HG03571 (cell line): Measurements from ENCODE around the gene PGC.

Experiments
- ATAC-seq: cut with Tn5 transposase; IDR thresholded peaks from one replicate; pipeline ENCODE4 v1.9.1; 2021; ENCODE audit not compliant: unreplicated experiment

The PGC gene

GRCh38 chr6:41731561-41732086, 15.6 kb downstream of the PGC start:
- no peak for ATAC-seq

GRCh38 chr6:41730531-41731436, 16.4 kb downstream of the PGC start:
- no peak for ATAC-seq

DNA sequence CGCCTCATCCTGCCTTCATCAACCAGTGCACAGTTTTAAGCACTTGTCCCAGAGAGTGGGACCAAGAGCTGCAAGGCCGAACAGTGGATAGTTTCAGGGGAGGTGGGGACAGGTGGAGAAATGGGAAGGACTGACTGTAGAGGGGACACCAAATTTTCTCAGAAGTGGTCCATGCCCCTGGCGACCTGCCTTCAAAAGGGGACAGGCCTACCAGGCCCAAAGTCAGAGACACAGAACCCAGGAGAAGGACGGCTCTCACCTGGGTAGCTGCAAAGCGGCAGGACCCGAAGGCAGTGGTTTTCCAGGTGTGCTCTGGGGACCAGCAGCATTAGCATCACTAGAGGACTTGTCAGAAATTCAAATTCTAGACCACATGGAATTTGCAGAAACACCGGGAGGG, 17.6 kb downstream of the PGC start:
- no peak for ATAC-seq

DNA sequence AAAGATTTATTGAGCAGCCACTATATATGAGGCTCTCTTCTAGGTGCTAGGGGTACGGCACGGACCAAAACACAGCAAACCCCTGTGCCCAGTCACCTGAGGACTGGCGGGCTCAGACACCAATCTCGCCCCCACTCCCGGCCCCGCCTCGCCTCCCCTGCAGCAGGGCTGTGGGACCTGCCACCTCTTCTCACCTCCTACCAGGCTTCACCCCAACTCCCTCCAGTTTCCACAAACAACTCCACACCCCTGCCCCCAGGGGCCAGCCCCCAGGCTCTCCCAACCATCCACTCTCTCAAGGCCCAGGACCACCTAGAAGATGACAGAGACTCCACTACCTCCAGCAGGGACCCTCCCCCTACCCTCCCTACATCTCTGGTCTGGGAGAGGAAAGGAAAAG, 18.2 kb downstream of the PGC start:
- ATAC-seq, result no peak

- no peak for ATAC-seq
Observed at GRCh38 chr6:41728073-41728936, 18.9 kb downstream of the PGC start.

GRCh38 chr6:41727705-41728072, 19.5 kb downstream of the PGC start:
- no peak for ATAC-seq

DNA sequence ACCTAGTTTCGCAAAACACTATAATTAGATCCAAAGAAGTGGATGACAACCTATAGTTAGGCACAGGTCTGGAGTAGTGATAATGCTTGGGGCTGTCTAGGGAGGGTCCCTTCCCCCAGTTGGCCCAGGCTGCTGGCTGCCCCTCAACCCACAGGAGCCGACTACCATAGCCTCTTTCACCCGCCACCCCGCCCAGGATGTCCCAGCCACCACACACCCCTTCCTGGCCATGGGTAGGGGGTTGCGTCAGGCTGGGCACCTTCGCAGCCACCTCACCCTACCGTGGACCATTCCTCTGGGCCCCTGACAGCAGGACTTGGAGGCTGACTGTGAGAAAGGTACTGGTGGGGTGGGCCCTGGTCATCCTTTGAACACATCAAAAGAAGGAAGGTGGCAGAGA, 20.3 kb downstream of the PGC start:
- no peak for ATAC-seq

GRCh38 chr6:41724586-41725501, 22.4 kb downstream of the PGC start:
- no peak for ATAC-seq

DNA sequence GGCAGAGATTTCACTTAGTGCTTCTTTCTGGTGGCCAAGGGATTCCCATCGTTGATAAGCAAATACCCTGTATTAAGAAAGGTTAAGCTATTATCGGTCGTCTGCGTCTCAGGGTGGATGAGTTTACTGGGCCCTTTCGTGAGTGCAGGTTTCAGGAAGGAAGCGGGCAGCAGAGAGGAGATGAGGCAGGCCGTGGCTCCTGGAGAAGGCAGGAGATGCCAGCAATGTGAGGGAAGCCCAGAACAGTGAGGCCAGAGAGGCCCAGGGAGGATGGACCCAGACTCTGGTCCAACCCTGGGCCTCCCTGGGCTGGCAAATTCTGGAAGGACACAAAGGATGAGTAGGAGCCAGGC, 23.0 kb downstream of the PGC start:
- ATAC-seq, result no peak

DNA sequence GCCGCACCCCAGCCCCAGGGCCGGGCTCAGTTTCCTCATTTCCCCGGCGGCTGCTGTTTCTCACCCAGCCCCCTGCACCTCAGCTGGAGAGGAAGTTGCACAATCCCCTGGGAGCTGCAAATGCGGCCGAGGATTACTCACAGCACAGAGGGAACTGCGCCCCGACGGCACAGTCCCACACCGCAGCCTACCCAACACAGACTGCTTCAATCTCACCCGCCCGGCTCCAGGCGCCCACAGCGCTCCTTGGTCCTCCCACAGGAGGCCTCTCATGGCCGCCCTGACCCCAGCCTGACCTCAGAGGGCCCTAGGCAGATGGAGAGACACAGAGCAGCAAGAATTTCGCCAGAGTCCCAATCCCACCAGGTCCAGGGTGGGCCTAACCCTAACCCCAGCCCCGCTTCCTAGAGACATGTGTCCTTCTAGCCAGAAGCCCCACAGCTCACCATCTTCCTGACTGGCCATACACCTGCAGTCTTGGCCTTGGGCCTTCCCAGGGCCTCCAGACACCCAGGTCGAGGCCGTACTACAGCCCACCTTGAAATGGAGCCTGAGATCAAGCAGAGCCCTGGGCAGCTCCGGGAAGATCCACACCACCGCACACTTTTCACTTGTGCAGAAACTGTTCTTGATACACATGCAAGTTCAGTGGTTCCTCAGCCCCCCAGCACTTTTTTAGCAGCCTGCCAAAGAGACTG, 23.5 kb downstream of the PGC start:
- ATAC-seq, result peak; percentile 71

DNA sequence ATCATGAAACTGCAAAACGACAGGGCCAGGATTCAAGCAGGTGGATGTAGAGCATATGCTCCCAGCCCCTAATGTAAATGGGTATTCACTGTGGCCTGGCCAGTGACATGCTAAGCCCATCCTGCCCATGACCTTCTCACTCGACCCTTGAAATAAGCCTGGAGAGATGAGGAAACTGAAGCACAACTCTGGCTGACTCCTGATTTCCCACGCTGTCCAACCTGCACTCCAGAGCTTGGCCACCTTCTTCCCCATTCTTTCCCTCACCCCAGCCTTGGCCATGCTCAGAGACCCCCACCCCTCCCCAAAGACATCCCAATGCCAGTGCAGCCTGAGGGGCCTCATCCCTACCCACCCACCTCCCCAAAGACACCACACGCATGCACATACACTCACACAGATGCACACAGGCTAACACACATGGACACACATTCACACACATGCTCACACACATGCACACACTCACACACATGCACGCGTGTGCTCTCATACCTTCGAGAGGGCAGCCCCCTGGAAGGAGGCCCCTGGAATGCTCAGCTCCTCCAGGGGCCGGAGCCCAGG, 24.1 kb downstream of the PGC start:
- no peak for ATAC-seq

GRCh38 chr6:41721414-41721813, 25.8 kb downstream of the PGC start:
- no peak for ATAC-seq

- no peak for ATAC-seq
Observed at GRCh38 chr6:41720783-41721182, 26.4 kb downstream of the PGC start.

DNA sequence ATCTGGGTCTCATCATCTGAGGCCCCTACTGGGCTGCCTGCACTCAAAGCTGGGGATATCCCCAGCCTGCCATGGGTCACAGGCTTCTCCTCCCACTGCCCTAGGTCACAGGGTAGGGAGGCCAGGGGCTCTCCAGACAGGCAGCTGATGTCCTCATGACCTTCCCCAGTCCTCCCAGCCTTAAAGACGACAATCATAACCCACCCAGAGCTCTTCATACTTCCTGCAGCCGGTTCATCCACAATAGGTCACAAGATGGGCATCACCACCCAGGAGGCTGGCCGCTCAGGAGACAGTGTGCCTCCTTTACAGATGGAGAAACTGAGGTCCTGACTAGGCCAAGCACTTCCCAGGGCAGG, 27.0 kb downstream of the PGC start:
- ATAC-seq, result no peak

GRCh38 chr6:41719436-41720261, 27.5 kb downstream of the PGC start:
- ATAC-seq, result no peak

GRCh38 chr6:41718828-41719227, 28.4 kb downstream of the PGC start:
- no peak for ATAC-seq

DNA sequence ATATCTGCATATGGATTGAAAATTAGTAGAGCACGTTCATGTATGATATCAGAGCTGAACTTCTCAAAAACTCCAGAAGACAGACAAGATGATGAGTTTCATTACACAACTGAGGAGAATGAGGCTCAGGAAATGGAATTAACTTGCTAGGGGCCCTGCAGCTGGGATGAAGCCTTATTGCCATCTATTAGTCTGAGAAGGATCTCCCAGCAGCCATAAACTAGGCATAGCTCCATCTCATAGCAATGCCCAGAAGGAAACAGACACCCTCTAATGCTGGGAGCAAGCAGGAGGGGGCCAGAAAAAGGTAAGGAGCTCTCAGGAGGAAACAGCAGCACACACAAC, 29.8 kb downstream of the PGC start:
- ATAC-seq, result no peak

- no peak for ATAC-seq
Observed at GRCh38 chr6:41716516-41717391, 30.4 kb downstream of the PGC start.
